ENCODE measurements around the gene TUBGCP3. TPM values are rescaled to one million over a fixed set of nuclear protein-coding genes. Genes with fewer than 3 reads are reported as not detected.
A peak's percentile ranks its signal among the peaks of the same experiment; 100 is the strongest.

The TUBGCP3 gene
- total and polyA plus RNA-seq, 4 donors: 3.6 to 45.9 (median 27.4) TPM

DNA sequence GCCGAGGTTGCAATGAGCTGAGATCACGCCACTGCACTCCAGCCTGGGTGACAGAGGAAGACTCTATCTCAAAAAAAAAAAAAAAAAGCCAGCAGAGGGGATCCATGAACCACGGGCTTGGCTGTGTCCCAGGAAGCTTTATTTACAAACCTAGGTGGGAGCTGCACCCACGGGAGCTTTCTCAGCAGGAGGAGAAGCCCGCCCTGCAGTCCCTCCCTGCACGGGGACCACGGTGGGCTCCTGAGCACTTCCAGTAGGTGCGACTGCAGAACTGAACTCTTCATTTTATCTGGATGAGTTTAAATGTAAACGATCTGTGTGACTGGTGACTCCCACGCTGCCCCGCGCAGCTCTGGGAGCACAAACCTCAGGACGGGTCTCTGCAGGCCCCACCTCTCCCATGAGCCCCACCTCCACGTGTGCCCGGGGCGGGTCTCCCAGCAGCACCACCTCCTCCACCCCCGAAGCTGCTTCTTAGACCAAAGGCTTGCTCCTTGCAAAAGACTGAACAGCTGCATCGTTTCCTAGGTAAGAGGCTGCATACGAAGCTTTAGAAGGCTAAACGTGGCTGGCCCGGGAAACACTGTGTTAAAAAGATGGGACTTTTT is 145.4 kb downstream of the TUBGCP3 start:
- Histone ChIP-seq H3K4me3 (ENCODE audit: low read length in 2 of 2) (no peak overlapping the region), H3K36me3 (ENCODE audit: control insufficient read depth in 1 of 2, insufficient read depth in 2 of 2, low read length in 1 of 2) (no peaks in the 10 kb centered on the region), H3K27ac (ENCODE audit: low read depth in 1 of 2, low read length in 2 of 2) (no peak overlapping the region), H3K4me1 (ENCODE audit: control insufficient read depth in 1 of 2, insufficient read depth in 2 of 2, low read length in 2 of 2) (no peaks in the 10 kb centered on the region), H3K27me3 (ENCODE audit: control insufficient read depth in 1 of 2, insufficient read depth in 2 of 2, low read length in 1 of 2) (no peaks in the 10 kb centered on the region), H3K9me3 (ENCODE audit: control insufficient read depth, low read length) (no peaks in the 10 kb centered on the region)
- intact Hi-C loops (cut with DNase I): loop anchor here in 1 of 2 donors (10.0 kb wide), 1 partner anchor 968 kb away; no protein-coding TSS in a partner anchor
- ATAC-seq (ENCODE audit: low FRiP score) (no peak), DNase-seq (peak in 1 of 2 donors; percentile 37)
- 41 to 51% methylated on average over 21 of the region's 21 CpGs for WGBS, 2 donors

DNA sequence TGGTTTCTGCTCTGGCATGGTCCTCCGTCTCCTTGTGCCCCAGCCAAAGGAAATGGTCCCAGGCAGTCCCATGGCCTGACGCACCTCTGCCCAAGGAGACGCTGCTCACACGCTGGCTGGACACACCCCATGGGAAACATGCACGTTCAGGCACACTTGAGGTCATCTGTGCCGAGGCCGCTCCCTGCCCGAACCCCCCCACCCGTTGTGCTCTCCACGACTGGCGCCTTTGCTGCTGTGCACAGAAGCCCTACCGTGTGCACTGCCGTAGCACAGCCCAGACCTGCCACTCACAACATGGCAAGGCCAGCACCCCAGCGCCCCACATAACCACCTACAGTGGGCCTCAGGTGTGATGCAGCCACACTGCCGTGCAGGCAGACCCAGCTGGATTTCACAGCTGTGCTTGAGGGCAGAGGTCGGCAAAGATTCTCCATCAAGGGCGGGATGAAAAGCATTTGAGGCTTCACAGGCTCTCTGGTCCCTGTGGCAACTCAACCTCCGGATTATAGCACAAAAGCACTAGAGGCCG is 146.1 kb downstream of the TUBGCP3 start:
- Histone ChIP-seq H3K36me3 (ENCODE audit: control insufficient read depth in 1 of 2, insufficient read depth in 2 of 2, low read length in 1 of 2) (no peaks in the 10 kb centered on the region), H3K27ac (ENCODE audit: low read depth in 1 of 2, low read length in 2 of 2) (no peak overlapping the region), H3K4me3 (ENCODE audit: low read length in 2 of 2) (no peak overlapping the region), H3K27me3 (ENCODE audit: control insufficient read depth in 1 of 2, insufficient read depth in 2 of 2, low read length in 1 of 2) (no peaks in the 10 kb centered on the region), H3K4me1 (ENCODE audit: control insufficient read depth in 1 of 2, insufficient read depth in 2 of 2, low read length in 2 of 2) (no peaks in the 10 kb centered on the region), H3K9me3 (ENCODE audit: control insufficient read depth, low read length) (no peaks in the 10 kb centered on the region)
- DNase-seq: peak in 1 of 2 donors; percentile 53
- 71 to 73% methylated on average over 19 of the region's 19 CpGs for WGBS, 2 donors
- ATAC-seq (ENCODE audit: low FRiP score): no peak
- intact Hi-C loops (cut with DNase I): loop anchor here in 1 of 2 donors (10.0 kb wide), 1 partner anchor 967 kb away; no protein-coding TSS in a partner anchor

DNA sequence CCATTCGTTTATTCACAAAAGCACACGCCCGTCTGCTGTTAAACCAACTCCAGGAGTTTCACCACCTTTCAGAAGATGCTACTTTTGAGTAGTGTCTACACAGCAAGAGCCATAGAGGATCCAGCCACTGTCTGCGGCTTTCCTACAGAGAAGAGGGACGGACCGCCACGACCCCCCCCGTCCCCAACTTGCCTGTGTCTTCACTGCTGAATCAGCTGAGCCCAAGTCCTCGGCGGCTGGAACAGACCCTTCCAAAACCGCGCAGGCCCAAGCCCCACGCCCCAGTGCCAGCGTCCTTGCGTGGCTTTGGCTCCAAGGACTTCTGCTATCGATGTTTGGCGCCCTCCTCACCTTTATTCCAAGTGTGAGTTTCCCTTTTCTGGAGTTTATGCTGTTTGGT is 146.7 kb downstream of the TUBGCP3 start:
- peak in 1 of 2 donors; percentile 69 for DNase-seq
- Histone ChIP-seq H3K27ac (ENCODE audit: low read depth in 1 of 2, low read length in 2 of 2) (no peak overlapping the region), H3K4me1 (ENCODE audit: control insufficient read depth in 1 of 2, insufficient read depth in 2 of 2, low read length in 2 of 2) (no peaks in the 10 kb centered on the region), H3K4me3 (ENCODE audit: low read length in 2 of 2) (no peak overlapping the region), H3K27me3 (ENCODE audit: control insufficient read depth in 1 of 2, insufficient read depth in 2 of 2, low read length in 1 of 2) (no peaks in the 10 kb centered on the region), H3K9me3 (ENCODE audit: control insufficient read depth, low read length) (no peaks in the 10 kb centered on the region), H3K36me3 (ENCODE audit: control insufficient read depth in 1 of 2, insufficient read depth in 2 of 2, low read length in 1 of 2) (no peaks in the 10 kb centered on the region)
- intact Hi-C loops (cut with DNase I): loop anchor here in 1 of 2 donors (10.0 kb wide), 1 partner anchor 966 kb away; no protein-coding TSS in a partner anchor
- 91 to 92% methylated on average over 17 of the region's 17 CpGs for WGBS, 2 donors
- no peak for ATAC-seq (ENCODE audit: low FRiP score)

DNA sequence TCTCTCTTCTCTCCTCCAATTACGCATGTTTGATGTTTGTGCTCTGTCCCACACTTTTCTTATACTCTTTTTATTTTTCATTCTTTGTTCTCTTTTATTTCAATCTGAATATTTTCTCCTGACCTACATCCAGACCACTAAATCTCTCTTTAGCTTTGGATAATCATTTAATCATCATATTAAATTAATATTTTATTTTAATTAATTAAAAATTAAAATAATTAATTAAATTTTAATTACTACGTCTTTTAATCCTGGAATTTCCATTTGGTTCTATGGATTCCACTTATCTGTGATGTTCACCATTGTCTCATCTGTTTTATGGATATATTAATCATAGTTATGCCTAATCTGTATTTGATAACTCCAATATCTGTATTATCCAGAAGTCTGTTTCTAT is 149.4 kb downstream of the TUBGCP3 start:
- Histone ChIP-seq H3K4me1 (ENCODE audit: control insufficient read depth in 1 of 2, insufficient read depth in 2 of 2, low read length in 2 of 2) (no peaks in the 10 kb centered on the region), H3K4me3 (ENCODE audit: low read length in 2 of 2) (no peak overlapping the region), H3K36me3 (ENCODE audit: control insufficient read depth in 1 of 2, insufficient read depth in 2 of 2, low read length in 1 of 2) (no peaks in the 10 kb centered on the region), H3K9me3 (ENCODE audit: control insufficient read depth, low read length) (no peaks in the 10 kb centered on the region), H3K27me3 (ENCODE audit: control insufficient read depth in 1 of 2, insufficient read depth in 2 of 2, low read length in 1 of 2) (no peaks in the 10 kb centered on the region), H3K27ac (ENCODE audit: low read depth in 1 of 2, low read length in 2 of 2) (no peak overlapping the region)
- 82 to 86% methylated on average over 2 of the region's 2 CpGs for WGBS, 2 donors
- intact Hi-C loops (cut with DNase I): no loop called here
- no peak for ATAC-seq (ENCODE audit: low FRiP score)
- no peak for DNase-seq

DNA sequence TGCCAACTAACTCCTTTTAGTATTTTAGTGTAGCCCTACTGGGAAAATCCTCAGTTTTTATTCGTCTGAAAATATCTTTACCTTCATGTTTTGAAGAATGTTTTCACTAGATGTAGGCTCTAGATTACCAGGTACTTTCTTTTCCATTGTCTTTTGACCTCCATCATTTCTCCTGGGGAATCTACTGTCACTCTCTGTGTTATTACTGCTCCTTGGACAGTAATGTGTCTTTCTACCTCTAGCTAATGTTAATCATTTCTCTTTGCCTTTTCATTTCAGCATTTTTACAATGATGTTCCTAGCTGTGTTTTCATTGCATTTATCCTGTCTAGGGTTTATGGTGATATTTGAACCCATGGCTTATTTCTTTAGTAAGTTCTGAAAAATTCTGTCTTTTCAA is 149.9 kb downstream of the TUBGCP3 start:
- DNase-seq: no peak
- H3K4me1 ChIP-seq (ENCODE audit: control insufficient read depth in 1 of 2, insufficient read depth in 2 of 2, low read length in 2 of 2): no peaks in the 10 kb centered on the region
- ATAC-seq (ENCODE audit: low FRiP score): no peak
- H3K4me3 ChIP-seq (ENCODE audit: low read length in 2 of 2): no peak overlapping the region
- no peaks in the 10 kb centered on the region for H3K36me3 ChIP-seq (ENCODE audit: control insufficient read depth in 1 of 2, insufficient read depth in 2 of 2, low read length in 1 of 2)
- 69 to 75% methylated on average over 1 of the region's 1 CpG for WGBS, 2 donors
- intact Hi-C loops (cut with DNase I): no loop called here
- H3K9me3 ChIP-seq (ENCODE audit: control insufficient read depth, low read length): no peaks in the 10 kb centered on the region
- no peaks in the 10 kb centered on the region for H3K27me3 ChIP-seq (ENCODE audit: control insufficient read depth in 1 of 2, insufficient read depth in 2 of 2, low read length in 1 of 2)
- H3K27ac ChIP-seq (ENCODE audit: low read depth in 1 of 2, low read length in 2 of 2): no peak overlapping the region

DNA sequence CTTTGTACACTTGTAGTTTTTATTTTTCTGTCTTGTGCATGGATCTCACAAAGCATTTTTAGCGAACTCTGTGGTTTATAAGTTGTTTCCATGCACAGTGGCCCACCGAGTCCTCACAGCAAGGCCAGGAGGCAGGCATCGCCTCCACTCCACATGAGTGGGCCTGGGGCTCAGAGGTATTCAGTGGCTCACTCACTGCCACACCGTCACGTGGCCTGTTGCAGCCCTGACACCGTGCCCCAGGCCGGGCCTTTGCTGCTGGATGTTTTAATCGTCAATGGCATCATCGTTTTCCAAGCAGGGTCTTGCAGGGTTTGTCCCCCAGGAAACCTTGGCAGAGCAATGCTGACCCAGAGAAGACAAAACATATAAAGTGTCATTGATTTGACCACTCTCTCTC is 152.0 kb downstream of the TUBGCP3 start:
- Histone ChIP-seq H3K36me3 (ENCODE audit: control insufficient read depth in 1 of 2, insufficient read depth in 2 of 2, low read length in 1 of 2) (no peaks in the 10 kb centered on the region), H3K4me1 (ENCODE audit: control insufficient read depth in 1 of 2, insufficient read depth in 2 of 2, low read length in 2 of 2) (no peaks in the 10 kb centered on the region), H3K27me3 (ENCODE audit: control insufficient read depth in 1 of 2, insufficient read depth in 2 of 2, low read length in 1 of 2) (no peaks in the 10 kb centered on the region), H3K27ac (ENCODE audit: low read depth in 1 of 2, low read length in 2 of 2) (no peak overlapping the region), H3K9me3 (ENCODE audit: control insufficient read depth, low read length) (no peaks in the 10 kb centered on the region), H3K4me3 (ENCODE audit: low read length in 2 of 2) (no peak overlapping the region)
- 85 to 87% methylated on average over 9 of the region's 9 CpGs for WGBS, 2 donors
- intact Hi-C loops (cut with DNase I): no loop called here
- ATAC-seq (ENCODE audit: low FRiP score) (no peak), DNase-seq (no peak)

Other genes starting within 250 kb of the TUBGCP3 start
- gene SPACA7, start 211.8 kb downstream of the TUBGCP3 start, total RNA-seq: under 1 TPM in 1 of 2 donors, not detected in 1; 0.45 TPM
- not detected for gene SPACA7, start 211.8 kb downstream of the TUBGCP3 start, polyA plus RNA-seq
- gene ATP11A, start 101.9 kb upstream of the TUBGCP3 start, total RNA-seq: 10 to 100 TPM; 45.7 to 68.1 TPM
- gene ATP11A, start 101.9 kb upstream of the TUBGCP3 start, polyA plus RNA-seq: 10 to 100 TPM in 1 of 2 donors, 1 to 10 TPM in 1; 3.1 to 11.4 TPM

Data from aorta (tissue), 5 donors.